ENCODE data around the gene TIMM10B.

- TF ChIP-seq CTCF (IDR thresholded peaks at IDR 0.05) (no peak), POLR2A (IDR thresholded peaks at IDR 0.05) (no peak)
These were observed 22.9 kb downstream of the TIMM10B start for GRCh38 chr11:6504166-6504565.
